HCT116 (cell line): ENCODE results near the gene AIRE. TPM values are rescaled to one million over a fixed set of nuclear protein-coding genes. Genes with fewer than 3 reads are reported as not detected.

Source experiments
- ATAC-seq: fragments of 200-7000 bp; cut with Tn5 transposase; 2 replicates; pipeline ENCODE4 v1.9.1; 2020; ENCODE audit warnings: mild to moderate bottlenecking, moderate library complexity
- BruUV-seq: library from RNA; stranded (reverse); fragments of 400-500 nt; replicated peaks from 2 replicates; lab custom pipeline; 2021; lab: Mats Ljungman, UMichigan
- CTCF ChIA-PET: fragments of 300-600 bp; sonication (Branson Sonifier 250); formaldehyde crosslinking; loops from one replicate; lab custom pipeline; 2021; ENCODE audit warnings: antibody characterized with exemption; lab: Charles Lee
- POLR2A ChIA-PET: fragments of 300-600, 350-600 bp; sonication (Branson Sonifier 250); formaldehyde crosslinking; loops from one replicate; lab custom pipeline; 2021; ENCODE audit warnings: antibody characterized with exemption; lab: Charles Lee
- RAD21 ChIA-PET, 2 experiments: fragments of 300-600 bp; sonication (Branson Sonifier 250); formaldehyde crosslinking; loops; one replicate each; lab custom pipeline; 2023; ENCODE audit warnings: low total read pairs in 2 of 2; ENCODE audit not compliant: uncharacterized antibody in 2 of 2, unreplicated experiment in 2 of 2, low non-redundant PET in 1 of 2; lab: Charles Lee
- DNase-seq: peaks from one replicate; pipeline ENCODE4 v3.0.0-alpha.2; 2010; ENCODE audit warnings: low read depth, low spot score
- H2AFZ ChIP-seq: fragments of 200-600 bp; shearing (Covaris generic), sonication (generic); 2 replicates; pipeline ENCODE4 v1.6.1; 2017; ENCODE audit warnings: low read depth, mixed run types, mixed read lengths, antibody characterized with exemption, low read length; ENCODE audit not compliant: poor library complexity, severe bottlenecking
- H3K27ac ChIP-seq: 2 replicates; pipeline ENCODE4 v1.5.1; 2012; ENCODE audit warnings: low read depth, low read length
- H3K27me3 ChIP-seq: fragments of 200-600 bp; sonication (generic); 2 replicates; pipeline ENCODE4 v1.6.1; 2016; ENCODE audit warnings: mixed run types, low read length, mixed read lengths; ENCODE audit not compliant: insufficient read depth
- H3K36me3 ChIP-seq, 2 experiments: fragments of 200-500 bp in 1 of 2; fragments of 200-600 bp in 1 of 2; sonication (Bioruptor generic) in 1 of 2; sonication (generic) in 1 of 2; 2 replicates each; pipeline versions ENCODE4 v1.5.1 to v1.6.1; 2014 to 2016; ENCODE audit warnings: low read length in 2 of 2, inconsistent platforms in 1 of 2, mixed read lengths in 1 of 2, mixed run types in 1 of 2; ENCODE audit not compliant: insufficient read depth in 2 of 2, control insufficient read depth in 1 of 2
- H3K4me1 ChIP-seq, 2 experiments: fragments of 200-600 bp in 1 of 2; sonication (generic) in 1 of 2; 2 replicates each; pipeline versions ENCODE4 v1.5.1 to v1.6.1; 2012 to 2017; ENCODE audit warnings: low read length in 2 of 2, inconsistent platforms in 1 of 2, mild to moderate bottlenecking in 1 of 2, mixed read lengths in 1 of 2, mixed run types in 1 of 2, moderate library complexity in 1 of 2; ENCODE audit not compliant: insufficient read depth in 2 of 2, control insufficient read depth in 1 of 2
- H3K4me2 ChIP-seq: fragments of 200-600 bp; sonication (generic); 2 replicates; pipeline ENCODE4 v1.6.1; 2017; ENCODE audit warnings: mixed run types, low read length, mixed read lengths
- H3K4me3 ChIP-seq, 2 experiments: fragments of 200-600 bp in 1 of 2; sonication (generic) in 1 of 2; replicated peaks in 1 of 2; 2 replicates each; pipeline ENCODE4 v1.5.1; 2011 to 2016; ENCODE audit warnings: low read length in 2 of 2, control low read depth in 1 of 2, low read depth in 1 of 2, mild to moderate bottlenecking in 1 of 2, mixed read lengths in 1 of 2, mixed run types in 1 of 2
- H3K79me2 ChIP-seq: fragments of 200-600 bp; sonication (generic); 2 replicates; pipeline ENCODE4 v1.6.1; 2017; ENCODE audit warnings: mild to moderate bottlenecking, mixed run types, low read length, moderate library complexity, mixed read lengths; ENCODE audit not compliant: insufficient read depth
- H3K9ac ChIP-seq: fragments of 200-600 bp; sonication (generic); 2 replicates; pipeline ENCODE4 v1.6.1; 2016; ENCODE audit warnings: low read length, mixed read lengths
- H3K9me2 ChIP-seq: fragments of 200-600 bp; sonication (generic), shearing (Covaris generic); 2 replicates; pipeline ENCODE4 v1.6.1; 2017; ENCODE audit warnings: mixed run types, mild to moderate bottlenecking, moderate library complexity; ENCODE audit not compliant: insufficient read depth
- H3K9me3 ChIP-seq, 2 experiments: fragments of 200-500 bp in 1 of 2; fragments of 200-600 bp in 1 of 2; sonication (Bioruptor generic) in 1 of 2; sonication (generic) in 1 of 2; 2 replicates each; pipeline ENCODE4 v1.6.1; 2014 to 2017; ENCODE audit warnings: low read length in 2 of 2, mixed read lengths in 2 of 2, inconsistent platforms in 1 of 2, low read depth in 1 of 2, mild to moderate bottlenecking in 1 of 2, mixed run types in 1 of 2, moderate library complexity in 1 of 2; ENCODE audit not compliant: control insufficient read depth in 1 of 2, insufficient read depth in 1 of 2
- H4K20me1 ChIP-seq: fragments of 200-600 bp; sonication (generic), shearing (Covaris generic); 2 replicates; pipeline ENCODE4 v1.6.1; 2017; ENCODE audit warnings: mixed run types, mild to moderate bottlenecking, moderate library complexity; ENCODE audit not compliant: insufficient read depth
- CTCF ChIP-seq, 3 experiments: fragments of 200-600 bp in 1 of 3; sonication (generic) in 1 of 3; IDR thresholded peaks in 2 of 3; conservative IDR thresholded peaks in 1 of 3; 2 replicates each; pipeline ENCODE4 v1.5.1; 2012 to 2017; ENCODE audit warnings: low read depth in 2 of 3, low read length in 2 of 3, antibody characterized with exemption in 1 of 3, borderline replicate concordance in 1 of 3, control low read depth in 1 of 3, mild to moderate bottlenecking in 1 of 3, mixed read lengths in 1 of 3, mixed run types in 1 of 3, moderate library complexity in 1 of 3; ENCODE audit not compliant: insufficient read depth in 1 of 3
- EGR1 ChIP-seq: IDR thresholded peaks from 2 replicates; pipeline ENCODE4 v1.6.1; 2012; ENCODE audit warnings: low read depth
- REST ChIP-seq: IDR thresholded peaks from 2 replicates; pipeline ENCODE4 v1.6.1; 2012; ENCODE audit warnings: low read depth
- SP1 ChIP-seq: IDR thresholded peaks from 2 replicates; pipeline ENCODE4 v1.6.1; 2012; ENCODE audit warnings: low read depth
- TCF7L2 ChIP-seq: IDR thresholded peaks from 2 replicates; pipeline ENCODE4 v1.7.0; 2011; ENCODE audit warnings: borderline replicate concordance, inconsistent platforms; ENCODE audit not compliant: insufficient read depth, insufficient read length; ENCODE audit errors: extremely low read depth
- YY1 ChIP-seq: IDR thresholded peaks from 2 replicates; pipeline ENCODE4 v1.6.1; 2011; ENCODE audit warnings: low read length, low read depth, moderate library complexity, mild to moderate bottlenecking; ENCODE audit not compliant: insufficient replicate concordance; ENCODE audit errors: extremely low read depth
- ZFX ChIP-seq: fragments of 450-650 bp; IDR thresholded peaks from 2 replicates; pipeline ENCODE4 v1.6.1; 2017
- ZNF274 ChIP-seq: fragments of 200-500 bp; sonication (Bioruptor generic); IDR thresholded peaks from 2 replicates; pipeline ENCODE4 v1.6.1; 2014; ENCODE audit warnings: mild to moderate bottlenecking, low read depth, low read length, inconsistent platforms
- intact Hi-C: fragments of 100-400 bp; cut with micrococcal nuclease; formaldehyde crosslinking; loops from 2 replicates; pipeline ENCODE4 v1.10.0; 2022
- total RNA-seq: library from RNA; stranded (reverse); gene quantifications from one replicate; pipeline ENCODE4 v1.2.1, GENCODE V29; 2021; ENCODE audit not compliant: unreplicated experiment

The AIRE gene
- total RNA-seq, 1 experiment from 2014 or later: not detected

GRCh38 chr21:44271558-44272283 is 14.0 kb upstream of the AIRE start:
- Histone ChIP-seq H3K36me3 (no peaks in the 10 kb centered on the region), H3K9ac (no peak overlapping the region), H3K9me2 (no peaks in the 10 kb centered on the region), H4K20me1 (no peaks in the 10 kb centered on the region), H3K27ac (no peak overlapping the region), H3K9me3 (no peaks in the 10 kb centered on the region), H3K4me3 (no peak overlapping the region), H3K4me1 (no peaks in the 10 kb centered on the region), H2AFZ (no peak overlapping the region), H3K4me2 (no peak overlapping the region), H3K27me3 (no peaks in the 10 kb centered on the region), H3K79me2 (no peaks in the 10 kb centered on the region)
- no peak for DNase-seq
- CTCF ChIA-PET: no interaction called here
- no peak for TF ChIP-seq CTCF (IDR thresholded peaks at IDR 0.05 in 2 of 3, conservative IDR thresholded peaks at IDR 0.05 in 1 of 3; ENCODE audit: borderline replicate concordance in 1 of 3, insufficient read depth in 1 of 3, low read depth in 2 of 3, low read length in 2 of 3)
- no peak for TF ChIP-seq SP1
- no peak for TF ChIP-seq ZFX
- no peak for TF ChIP-seq EGR1
- no peak for TF ChIP-seq TCF7L2
- no peak for TF ChIP-seq REST
- no peak for TF ChIP-seq ZNF274
- TF ChIP-seq YY1: no peak
- no TSS peak for BruUV-seq
- POLR2A ChIA-PET: no interaction called here
- ATAC-seq: no peak
- RAD21 ChIA-PET: no interaction called here
- intact Hi-C loops: no loop called here
